GM23248 (cell line): Measurements from ENCODE around the gene CD63. TPM values are rescaled to one million over a fixed set of nuclear protein-coding genes. Genes with fewer than 3 reads are reported as not detected.

Experiments used
- DNase-seq: peaks from one replicate; pipeline ENCODE4 v3.0.0-alpha.2; 2015
- H2AFZ ChIP-seq: fragments of 200-600 bp; sonication (generic); 2 replicates; pipeline ENCODE4 v1.6.1; 2016; ENCODE audit warnings: antibody characterized with exemption
- H3F3A ChIP-seq: fragments of 200-600 bp; sonication (generic); 2 replicates; pipeline ENCODE4 v1.6.1; 2016; ENCODE audit warnings: mild to moderate bottlenecking, antibody characterized with exemption, mixed run types; ENCODE audit not compliant: insufficient read depth
- H3K27ac ChIP-seq: fragments of 200-600 bp; sonication (generic); 2 replicates; pipeline ENCODE4 v1.5.1; 2016; ENCODE audit warnings: mild to moderate bottlenecking
- H3K27me3 ChIP-seq: fragments of 200-600 bp; sonication (generic); replicated peaks from 2 replicates; pipeline ENCODE4 v1.6.1; 2016; ENCODE audit warnings: mild to moderate bottlenecking; ENCODE audit not compliant: insufficient read depth
- H3K36me3 ChIP-seq: fragments of 200-600 bp; sonication (generic); 2 replicates; pipeline ENCODE4 v1.6.1; 2016; ENCODE audit warnings: low read depth, mild to moderate bottlenecking
- H3K4me1 ChIP-seq: fragments of 200-600 bp; sonication (generic); 2 replicates; pipeline ENCODE4 v1.6.1; 2016; ENCODE audit warnings: mild to moderate bottlenecking; ENCODE audit not compliant: insufficient read depth
- H3K4me2 ChIP-seq: fragments of 200-600 bp; sonication (generic); one replicate; pipeline ENCODE4 v1.6.1; 2016; ENCODE audit warnings: mild to moderate bottlenecking; ENCODE audit not compliant: unreplicated experiment
- H3K4me3 ChIP-seq: fragments of 200-600 bp; sonication (generic); 2 replicates; pipeline ENCODE4 v1.5.1; 2016; ENCODE audit warnings: mild to moderate bottlenecking
- H3K79me2 ChIP-seq: fragments of 200-600 bp; sonication (generic); 2 replicates; pipeline ENCODE4 v1.6.1; 2016; ENCODE audit warnings: mild to moderate bottlenecking; ENCODE audit not compliant: insufficient read depth
- H3K9ac ChIP-seq: fragments of 200-600 bp; sonication (generic); 2 replicates; pipeline ENCODE4 v1.6.1; 2016; ENCODE audit warnings: mild to moderate bottlenecking
- H3K9me2 ChIP-seq: fragments of 200-600 bp; sonication (generic); 2 replicates; pipeline ENCODE4 v1.6.1; 2016; ENCODE audit warnings: mixed run types, mild to moderate bottlenecking, moderate library complexity; ENCODE audit not compliant: insufficient read depth
- H3K9me3 ChIP-seq: fragments of 200-600 bp; sonication (generic); one replicate; pipeline ENCODE4 v1.6.1; 2017; ENCODE audit warnings: low read depth
- H4K20me1 ChIP-seq: fragments of 200-600 bp; sonication (generic); 2 replicates; pipeline ENCODE4 v1.6.0; 2016; ENCODE audit not compliant: insufficient read depth
- EZH2 ChIP-seq: fragments of 200-600 bp; sonication (generic); IDR thresholded peaks from 2 replicates; pipeline ENCODE4 v1.6.1; 2018; ENCODE audit warnings: antibody characterized with exemption, mild to moderate bottlenecking; ENCODE audit not compliant: insufficient read depth, poor library complexity, severe bottlenecking
- EZH2phosphoT487 ChIP-seq: fragments of 200-600 bp; sonication (generic); IDR thresholded peaks from 2 replicates; pipeline ENCODE4 v1.6.1; 2018; ENCODE audit warnings: antibody characterized with exemption, moderate library complexity, mild to moderate bottlenecking, low read depth; ENCODE audit not compliant: insufficient read depth
- WGBS, 2 experiments: methylation state at CpG; one replicate each; pipeline ENCODE4 v1.1.6; 2015 to 2017; ENCODE audit warnings: low lambda C conversion rate in 2 of 2, low coverage in 1 of 2; ENCODE audit errors: missing lambda C conversion rate in 2 of 2; 5-methylcytosine and 5-hydroxymethylcytosine counted together
- in situ Hi-C: fragments of 300-500 bp; cut with MboI; formaldehyde crosslinking; loops from 2 replicates; pipeline ENCODE4 v1.15.0; 2020
- polyA plus RNA-seq: library from polyadenylated mRNA; unstranded; fragments of >200 nt; fragmentation: Nextera tagmentation; extraction: Ambion mirVana; gene quantifications from 2 replicates; pipeline ENCODE4 v1.2.1, GENCODE V29; 2016
- total RNA-seq: library from RNA; depleted of rRNA; stranded (reverse); fragments of >200 nt; shearing (Covaris generic); gene quantifications from 2 replicates; pipeline ENCODE4 v1.2.3, GENCODE V29; 2014

Gene CD63
- total and polyA plus RNA-seq, 2 experiments from 2014 or later = 1,535 to 3,562 TPM

DNA sequence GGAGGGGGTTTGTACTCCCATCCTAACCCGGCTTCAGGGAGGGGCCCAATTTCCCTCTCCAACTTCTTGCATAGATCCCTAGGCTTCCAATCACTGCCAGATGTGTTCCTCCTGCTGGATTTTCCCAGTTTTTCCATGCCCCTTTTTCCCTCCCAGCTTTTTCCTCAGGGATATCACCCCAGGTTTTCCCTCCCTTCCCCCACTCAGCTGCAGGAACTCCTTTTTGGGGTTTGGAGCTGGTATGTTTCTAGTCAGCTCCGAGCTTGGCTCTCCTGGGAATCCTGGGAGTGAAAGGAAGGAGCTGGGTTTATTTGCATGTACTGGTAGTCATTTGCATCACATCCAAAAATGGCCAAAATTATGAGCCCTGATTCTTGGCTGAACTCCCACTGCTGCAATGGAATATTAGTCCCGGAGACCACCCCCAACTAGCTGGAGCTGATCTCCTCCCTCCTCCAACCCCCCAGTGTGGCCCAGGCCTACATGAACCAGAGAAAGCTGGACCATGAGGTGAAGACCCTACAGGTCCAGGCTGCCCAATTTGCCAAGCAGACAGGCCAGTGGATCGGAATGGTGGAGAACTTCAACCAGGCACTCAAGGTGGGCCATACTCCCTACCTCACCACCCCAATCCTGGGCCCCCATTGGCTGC lies 10.1 kb downstream of the CD63 start:
- no peak for DNase-seq
- Histone ChIP-seq H3K4me3 (peak overlapping the region; percentile 85; the same call in 1 of the 2 replicates), H3K9ac (no peak overlapping the region), H3K9me2 (no peaks in the 10 kb centered on the region), H3K4me2 (no peak overlapping the region), H4K20me1 (no peaks in the 10 kb centered on the region), H3K27me3 (no peaks in the 10 kb centered on the region), H3K79me2 (0 out of 2 replicates have a peak, but pooled peaks cover 4% of the 10 kb centered on the region), H3K4me1 (peaks cover 55% of the 10 kb centered on the region), H3K27ac (peak overlapping the region; percentile 90; the same call in 1 of the 2 replicates), H3K9me3 (no peaks in the 10 kb centered on the region), H3K36me3 (peaks cover 6% of the 10 kb centered on the region; the same call in 1 of the 2 replicates), H2AFZ (no peak overlapping the region), H3F3A (peaks cover 77% of the 10 kb centered on the region)
- in situ Hi-C loops = no loop called here
- 41% methylated on average over 4 of the region's 4 CpGs for WGBS, 2 experiments
- TF ChIP-seq EZH2phosphoT487 (no peak), EZH2 (no peak)

DNA sequence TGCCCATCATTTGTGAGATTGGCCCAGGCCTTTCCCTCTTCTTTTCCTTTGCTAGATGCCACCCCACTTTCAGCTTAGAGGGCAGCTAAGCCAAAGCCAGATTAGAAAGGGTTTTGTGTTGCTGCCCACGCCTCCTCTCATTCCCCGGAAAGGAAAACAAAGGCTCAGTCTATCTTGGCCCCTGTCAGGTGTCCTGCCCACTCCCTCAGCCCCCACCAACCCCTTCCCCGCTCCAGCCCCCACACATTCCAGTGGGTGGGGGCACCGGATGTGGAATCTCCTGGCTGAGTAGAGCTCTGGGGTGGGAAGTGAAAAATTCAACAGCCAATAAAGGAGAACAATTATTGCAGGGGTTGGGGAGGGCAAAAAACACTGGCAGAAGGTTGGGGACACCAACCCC lies 10.8 kb downstream of the CD63 start:
- no peaks in the 10 kb centered on the region; the same call in 1 of the 2 replicates for H3K36me3 ChIP-seq
- 25% methylated on average over 4 of the region's 4 CpGs for WGBS, 2 experiments
- H3K9me3 ChIP-seq = no peaks in the 10 kb centered on the region
- peaks cover 61% of the 10 kb centered on the region for H3K4me1 ChIP-seq
- H3F3A ChIP-seq = peaks cover 77% of the 10 kb centered on the region
- peak overlapping the region; percentile 15; the same call in 1 of the 2 replicates for H3K9ac ChIP-seq
- H4K20me1 ChIP-seq = no peaks in the 10 kb centered on the region
- H2AFZ ChIP-seq = no peak overlapping the region
- no peaks in the 10 kb centered on the region for H3K9me2 ChIP-seq
- no peak for DNase-seq
- H3K4me2 ChIP-seq = peak overlapping the region; percentile 78
- H3K4me3 ChIP-seq = peak overlapping the region; percentile 85
- H3K27ac ChIP-seq = peak overlapping the region; percentile 90
- TF ChIP-seq EZH2phosphoT487 = no peak
- no peak for TF ChIP-seq EZH2
- 0 out of 2 replicates have a peak, but pooled peaks cover 4% of the 10 kb centered on the region for H3K79me2 ChIP-seq
- no peaks in the 10 kb centered on the region for H3K27me3 ChIP-seq
- in situ Hi-C loops = no loop called here

DNA sequence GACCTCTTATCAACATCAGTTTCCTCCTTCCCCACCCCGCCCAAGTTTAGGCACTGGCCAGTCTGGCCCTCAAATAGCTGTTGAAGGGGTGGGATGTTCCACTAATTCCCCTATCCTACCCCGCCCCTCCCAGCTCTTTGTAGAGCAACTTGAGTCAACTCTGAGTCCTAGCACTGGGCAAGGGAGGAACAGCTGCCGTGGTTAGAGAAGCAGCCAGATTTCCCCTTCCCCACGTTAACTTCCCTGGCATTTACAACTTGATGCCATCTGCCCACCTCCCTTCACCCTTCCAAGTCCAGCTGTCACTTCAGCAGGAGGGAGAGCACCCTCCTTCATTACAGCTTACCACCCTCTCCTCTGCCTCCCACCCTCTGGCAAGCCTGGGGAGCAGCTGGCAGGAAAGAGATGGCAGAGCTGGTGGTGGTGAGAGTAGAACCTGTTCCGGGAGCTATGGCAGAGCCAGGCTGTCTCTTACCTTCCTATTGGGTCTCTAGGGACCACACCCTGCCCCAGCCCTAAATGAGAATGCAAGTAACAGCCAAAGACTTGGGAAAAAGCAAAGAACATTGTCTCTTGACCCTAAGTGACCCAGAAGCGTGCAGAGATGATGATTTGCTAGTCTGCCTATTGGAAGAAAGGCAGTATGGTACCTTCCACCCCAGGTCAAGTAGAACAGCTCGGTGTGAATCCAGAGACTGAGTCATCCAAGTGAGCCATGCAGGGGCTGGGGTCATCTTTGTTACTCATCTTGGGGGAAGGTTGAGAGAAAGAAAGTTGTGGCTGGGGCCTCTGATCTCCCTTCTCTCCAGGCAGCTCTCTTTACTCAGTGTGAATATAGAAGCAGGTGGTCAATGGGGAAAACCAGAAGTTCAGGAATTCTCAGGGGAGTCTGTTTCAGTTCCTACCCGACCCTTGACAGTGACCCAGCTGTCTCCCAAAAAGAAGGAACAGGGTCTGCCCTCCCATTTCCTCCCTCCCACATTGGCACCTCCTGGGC lies 11.5 kb downstream of the CD63 start:
- H4K20me1 ChIP-seq = no peaks in the 10 kb centered on the region
- peaks cover 77% of the 10 kb centered on the region for H3F3A ChIP-seq
- peak overlapping the region; percentile 90 for H3K27ac ChIP-seq
- DNase-seq = peak; percentile 74
- H3K27me3 ChIP-seq = no peaks in the 10 kb centered on the region
- WGBS, 2 experiments = 26 to 33% methylated on average over 7 to 8 of the region's 8 CpGs
- H2AFZ ChIP-seq = peak overlapping the region; percentile 89; the same call in 1 of the 2 replicates
- peak overlapping the region; percentile 85 for H3K4me3 ChIP-seq
- 0 out of 2 replicates have a peak, but pooled peaks cover 4% of the 10 kb centered on the region for H3K79me2 ChIP-seq
- H3K9me2 ChIP-seq = no peaks in the 10 kb centered on the region
- H3K4me2 ChIP-seq = peak overlapping the region; percentile 78
- in situ Hi-C loops = no loop called here
- H3K9me3 ChIP-seq = no peaks in the 10 kb centered on the region
- peaks cover 68% of the 10 kb centered on the region for H3K4me1 ChIP-seq
- no peak for TF ChIP-seq EZH2phosphoT487
- TF ChIP-seq EZH2 = no peak
- H3K36me3 ChIP-seq = no peaks in the 10 kb centered on the region
- H3K9ac ChIP-seq = peak overlapping the region; percentile 89

DNA sequence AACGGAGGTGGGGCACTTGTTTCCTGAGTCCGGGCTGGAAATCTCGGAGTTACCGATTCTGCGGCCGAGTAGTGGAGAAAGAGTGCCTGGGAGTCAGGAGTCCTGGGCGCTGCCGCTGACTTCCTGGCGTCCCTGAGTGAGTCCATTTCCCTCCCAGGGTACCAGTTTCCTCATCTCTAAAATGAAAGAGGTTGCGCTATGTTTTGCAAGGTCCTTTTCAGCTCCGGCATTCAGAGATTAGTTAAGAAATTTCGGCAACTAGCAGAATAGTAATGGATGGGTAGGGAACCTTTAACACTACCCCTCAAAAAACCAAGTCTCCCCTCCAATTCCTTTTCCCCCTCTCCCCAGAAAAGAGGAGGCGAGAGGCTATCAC lies 12.2 kb downstream of the CD63 start:
- Histone ChIP-seq H3K27ac (peak overlapping the region; percentile 90), H3K4me3 (peak overlapping the region; percentile 85), H3K9me3 (no peaks in the 10 kb centered on the region), H2AFZ (peak overlapping the region; percentile 89), H3K36me3 (no peaks in the 10 kb centered on the region), H3K4me1 (peaks cover 73% of the 10 kb centered on the region), H3K9me2 (no peaks in the 10 kb centered on the region), H3K27me3 (no peaks in the 10 kb centered on the region), H3F3A (peaks cover 76% of the 10 kb centered on the region), H3K9ac (peak overlapping the region; percentile 89), H3K79me2 (0 out of 2 replicates have a peak, but pooled peaks cover 4% of the 10 kb centered on the region), H4K20me1 (no peaks in the 10 kb centered on the region), H3K4me2 (peak overlapping the region; percentile 78)
- in situ Hi-C loops = no loop called here
- TF ChIP-seq EZH2 = no peak
- TF ChIP-seq EZH2phosphoT487 = no peak
- 0 to 2% methylated on average over 13 of the region's 13 CpGs for WGBS, 2 experiments
- no peak for DNase-seq
